NCI-H146 treated with DMSO at 0.1 percent for 48 hours (cell line): ENCODE measurements around the gene SPATS2L.
A peak's percentile ranks its signal among the peaks of the same experiment; 100 is the strongest.

Experiments
- DNase-seq: peaks from one replicate; lab custom pipeline; 2025; ENCODE audit not compliant: unreplicated experiment; lab: John Stamatoyannopoulos, UW

SPATS2L gene

GRCh38 chr2:200348897-200349563, 42.5 kb downstream of the SPATS2L start:
- no peak for DNase-seq

GRCh38 chr2:200349868-200350267, 43.4 kb downstream of the SPATS2L start:
- DNase-seq, result no peak

GRCh38 chr2:200350850-200351285, 44.4 kb downstream of the SPATS2L start:
- DNase-seq, result no peak

- no peak for DNase-seq
Measured at GRCh38 chr2:200351815-200352214, 45.3 kb downstream of the SPATS2L start.

- DNase-seq, result no peak
Measured at GRCh38 chr2:200352636-200353035, 46.1 kb downstream of the SPATS2L start.

- no peak for DNase-seq
Measured at GRCh38 chr2:200353120-200353519, 46.6 kb downstream of the SPATS2L start.

- DNase-seq, result no peak
Measured at GRCh38 chr2:200353874-200354273, 47.4 kb downstream of the SPATS2L start.

GRCh38 chr2:200354833-200355751, 48.6 kb downstream of the SPATS2L start:
- DNase-seq, result no peak

- DNase-seq, result no peak
Measured at GRCh38 chr2:200356321-200356720, 49.8 kb downstream of the SPATS2L start.

GRCh38 chr2:200356857-200357384, 50.4 kb downstream of the SPATS2L start:
- DNase-seq, result no peak

- DNase-seq, result no peak
Measured at GRCh38 chr2:200357845-200358244, 51.4 kb downstream of the SPATS2L start.

- no peak for DNase-seq
Measured at GRCh38 chr2:200359552-200359951, 53.1 kb downstream of the SPATS2L start.

- peak; percentile 70 for DNase-seq
Measured at GRCh38 chr2:200360364-200360763, 53.9 kb downstream of the SPATS2L start.

- no peak for DNase-seq
Measured at GRCh38 chr2:200362202-200362917, 55.9 kb downstream of the SPATS2L start.

- no peak for DNase-seq
Measured at GRCh38 chr2:200363279-200363678, 56.8 kb downstream of the SPATS2L start.

GRCh38 chr2:200364142-200364541, 57.6 kb downstream of the SPATS2L start:
- DNase-seq, result no peak

GRCh38 chr2:200364620-200365019, 58.1 kb downstream of the SPATS2L start:
- DNase-seq, result no peak

- no peak for DNase-seq
Measured at GRCh38 chr2:200365209-200365608, 58.7 kb downstream of the SPATS2L start.

- no peak for DNase-seq
Measured at GRCh38 chr2:200367155-200367554, 60.7 kb downstream of the SPATS2L start.

- DNase-seq, result no peak
Measured at GRCh38 chr2:200369886-200370285, 63.4 kb downstream of the SPATS2L start.

- no peak for DNase-seq
Measured at GRCh38 chr2:200373231-200373630, 66.7 kb downstream of the SPATS2L start.
